K562 (cell line): ENCODE data around the gene RALY. TPM values are rescaled to one million over a fixed set of nuclear protein-coding genes. Genes with fewer than 3 reads are reported as not detected.

Experiments used
- ATAC-seq: fragments of 200-7000 bp; cut with Tn5 transposase; 3 replicates; pipeline ENCODE4 v1.9.1; 2020; ENCODE audit warnings: moderate library complexity
- BruUV-seq: library from RNA; stranded (reverse); fragments of 400-500 nt; replicated peaks from 2 replicates; lab custom pipeline; 2021; lab: Mats Ljungman, UMichigan
- CTCF ChIA-PET: fragments of 300-600 bp; formaldehyde crosslinking; extraction: SDS; loops from one replicate; lab custom pipeline; 2021; ENCODE audit warnings: low intra/inter-chr PET ratio; lab: Yijun Ruan, JAX
- POLR2A ChIA-PET: fragments of 300-600, 350-650 bp; sonication (Branson Sonifier 250); formaldehyde crosslinking; extraction: SDS; loops from one replicate; lab custom pipeline; 2021; ENCODE audit warnings: antibody characterized with exemption, inconsistent platforms; lab: Yijun Ruan, JAX
- DNase-seq, 4 experiments: peaks; one replicate each; pipeline versions ENCODE4 v3.0.0 to v3.0.0-alpha.2; 2011 to 2018; ENCODE audit warnings: low spot score in 3 of 4, mixed read lengths in 3 of 4; ENCODE audit errors: extremely low read depth in 1 of 4
- FAIRE-seq: peaks from 2 replicates; lab custom pipeline; 2011; peaks lifted over from hg19 to GRCh38; lab: Jason Lieb, UNC
- H2AFZ ChIP-seq: 2 replicates; pipeline ENCODE4 v1.6.0; 2011; ENCODE audit warnings: low read depth, low read length, control low read depth, inconsistent platforms
- H3K27ac ChIP-seq: fragments of 200-600 bp; 3 replicates; pipeline ENCODE4 v1.8.0; 2011; ENCODE audit warnings: low read depth, mild to moderate bottlenecking, control low read depth, inconsistent platforms, low read length, moderate library complexity, mixed read lengths; ENCODE audit errors: extremely low read depth
- H3K27me3 ChIP-seq, 2 experiments: fragments of 300-600 bp in 1 of 2; 2 replicates in 1 of 2; 3 replicates in 1 of 2; pipeline versions ENCODE4 v1.6.0 to v1.8.0; 2011; ENCODE audit warnings: inconsistent platforms in 2 of 2, low read length in 2 of 2, mild to moderate bottlenecking in 1 of 2, mixed read lengths in 1 of 2, moderate library complexity in 1 of 2; ENCODE audit not compliant: control insufficient read depth in 2 of 2, insufficient read depth in 2 of 2
- H3K36me3 ChIP-seq: fragments of 300-600 bp; 3 replicates; pipeline ENCODE4 v1.8.0; 2011; ENCODE audit warnings: mild to moderate bottlenecking, low read length, inconsistent platforms; ENCODE audit not compliant: control insufficient read depth, insufficient read depth
- H3K4me1 ChIP-seq, 2 experiments: fragments of 200-600 bp in 1 of 2; replicated peaks in 1 of 2; 2 replicates in 1 of 2; 3 replicates in 1 of 2; pipeline versions ENCODE4 v1.5.1 to v1.8.0; 2011; ENCODE audit warnings: inconsistent platforms in 2 of 2, low read length in 2 of 2, mild to moderate bottlenecking in 1 of 2, mixed read lengths in 1 of 2, moderate library complexity in 1 of 2; ENCODE audit not compliant: control insufficient read depth in 2 of 2, insufficient read depth in 2 of 2
- H3K4me2 ChIP-seq: 2 replicates; pipeline ENCODE4 v1.6.1; 2011; ENCODE audit warnings: low read length, control low read depth, inconsistent platforms, mixed read lengths; ENCODE audit not compliant: insufficient read depth
- H3K4me3 ChIP-seq: fragments of 200-600 bp; sonication (generic), shearing (Covaris generic); 2 replicates; pipeline ENCODE4 v1.5.1; 2016; ENCODE audit warnings: control low read depth, inconsistent platforms
- H3K79me2 ChIP-seq: fragments of 200-600 bp; 3 replicates; pipeline ENCODE4 v1.8.0; 2011; ENCODE audit warnings: low read length, inconsistent platforms; ENCODE audit not compliant: control insufficient read depth, insufficient read depth
- H3K9ac ChIP-seq, 2 experiments: 2 replicates each; pipeline versions ENCODE4 v1.6.0 to v1.6.1; 2011; ENCODE audit warnings: low read depth in 2 of 2, low read length in 2 of 2, control low read depth in 1 of 2, inconsistent platforms in 1 of 2, mild to moderate bottlenecking in 1 of 2, mixed read lengths in 1 of 2; ENCODE audit not compliant: insufficient read depth in 1 of 2
- H3K9me1 ChIP-seq: one replicate; pipeline ENCODE4 v1.6.0; 2011; ENCODE audit warnings: inconsistent platforms, mild to moderate bottlenecking, low read length, moderate library complexity; ENCODE audit not compliant: control insufficient read depth, insufficient read depth
- H3K9me3 ChIP-seq: replicated peaks from 2 replicates; pipeline ENCODE4 v1.5.1; 2011; ENCODE audit warnings: low read depth, low read length, inconsistent platforms; ENCODE audit not compliant: control insufficient read depth, insufficient read depth
- H4K20me1 ChIP-seq: replicated peaks from 2 replicates; pipeline ENCODE4 v1.6.1; 2011; ENCODE audit warnings: low read length, inconsistent platforms, mixed read lengths; ENCODE audit not compliant: control insufficient read depth, insufficient read depth
- BCL6 ChIP-seq: fragments of 250-450 bp; sonication (Bioruptor Pico); IDR thresholded peaks from 2 replicates; pipeline ENCODE4 v1.4.0; 2020
- CBFB ChIP-seq: sonication (generic); formaldehyde crosslinking; IDR thresholded peaks from 2 replicates; pipeline ENCODE4 v1.4.0; 2020; ENCODE audit warnings: mild to moderate bottlenecking, missing genetic modification reagents
- GABPB1 ChIP-seq: sonication (generic); formaldehyde crosslinking; IDR thresholded peaks from 2 replicates; pipeline ENCODE4 v1.8.0; 2022; ENCODE audit warnings: mild to moderate bottlenecking, missing genetic modification reagents
- NR2F6 ChIP-seq: fragments of 450-650 bp; formaldehyde crosslinking; IDR thresholded peaks from 2 replicates; pipeline ENCODE4 v1.4.0; 2020; ENCODE audit warnings: mild to moderate bottlenecking
- RBFOX2 ChIP-seq: fragments of 200-400 bp; formaldehyde crosslinking; IDR thresholded peaks from 2 replicates; pipeline ENCODE4 v1.6.1; 2017; ENCODE audit warnings: low read depth, mild to moderate bottlenecking, low read length, moderate library complexity
- RCOR1 ChIP-seq, 2 experiments: IDR thresholded peaks; 2 replicates each; pipeline ENCODE4 v1.6.1; 2012; ENCODE audit warnings: low read depth in 2 of 2, low read length in 2 of 2, borderline replicate concordance in 1 of 2, improper control_type of control experiment in 1 of 2
- TAL1 ChIP-seq: fragments of 450-650 bp; IDR thresholded peaks from 2 replicates; pipeline ENCODE4 v1.6.1; 2016; ENCODE audit warnings: mild to moderate bottlenecking
- TGIF2 ChIP-seq: sonication (generic); formaldehyde crosslinking; IDR thresholded peaks from 2 replicates; pipeline ENCODE4 v1.8.1; 2022; ENCODE audit warnings: mild to moderate bottlenecking, missing genetic modification reagents, moderate library complexity
- ZBTB43 ChIP-seq: sonication (generic); formaldehyde crosslinking; IDR thresholded peaks from 2 replicates; pipeline ENCODE4 v1.8.0; 2023; ENCODE audit warnings: mild to moderate bottlenecking, missing genetic modification reagents
- WGBS: fragments of 100-300 bp; shearing (Covaris generic); methylation state at CpG from one replicate; pipeline ENCODE4 v1.1.6; 2016; ENCODE audit warnings: low coverage, mixed read lengths; ENCODE audit not compliant: insufficient coverage; ENCODE audit errors: missing lambda C conversion rate; 5-methylcytosine and 5-hydroxymethylcytosine counted together
- in situ Hi-C: fragments of 300-500 bp; cut with MboI; formaldehyde crosslinking; loops from 4 replicates; pipeline ENCODE4 v1.15.0; 2018; ENCODE audit warnings: inconsistent platforms, mixed read lengths
- intact Hi-C: fragments of 100-400 bp; cut with micrococcal nuclease; formaldehyde crosslinking; loops from 2 replicates; pipeline ENCODE4 v1.14.2; 2022
- polyA plus RNA-seq, 8 experiments: library from polyadenylated mRNA; depleted of rRNA in 4 of 8; stranded (reverse) in 5 of 8; unstranded in 3 of 8; fragments of >200 nt; fragmentation: Nextera tagmentation in 2 of 8; fragmentation: Illumina TruSeq in 1 of 8; extraction: Ambion mirVana in 2 of 8; extraction: Trizol in 1 of 8; gene quantifications; 2 replicates each; pipeline versions ENCODE4 v1.2.1 to v1.2.3, GENCODE V29; 2011 to 2014; ENCODE audit warnings: inconsistent platforms in 1 of 8, missing spikeins in 1 of 8
- total RNA-seq, 7 experiments: library from RNA; depleted of rRNA in 6 of 7; stranded (reverse); fragments of >200 nt in 6 of 7; fragmentation: Illumina TruSeq in 2 of 7; extraction: Trizol in 2 of 7; gene quantifications; 2 replicates each; pipeline versions ENCODE4 v1.2.1 to v1.2.3, GENCODE V29; 2011 to 2021; ENCODE audit warnings: low replicate concordance in 1 of 7

RALY gene
- total and polyA plus RNA-seq, 9 of the 15 experiments (the other 6 are each of a cell fraction or from before 2014, with no cell fraction given): 0.80 to 207 (median 128) TPM

GRCh38 chr20:34111702-34112599 lies 118.2 kb downstream of the RALY start, which contains the start of gene EIF2S2 (continued):
- peak; percentile 85 for TF ChIP-seq GABPB1 (CRISPR knock-in tag)
- TF ChIP-seq CBFB (CRISPR knock-in tag): no peak
- TF ChIP-seq RCOR1 (IDR thresholded peaks at IDR 0.05; ENCODE audit: borderline replicate concordance in 1 of 2, low read depth in 2 of 2, low read length in 2 of 2): no peak; a peak in 1 of 4 replicates

GRCh38 chr20:34112600-34113101 lies 118.9 kb downstream of the RALY start:
- H3K36me3 ChIP-seq: peaks cover 36% of the 10 kb centered on the region
- in situ Hi-C loops: no loop called here
- no peaks in the 10 kb centered on the region for H3K9me1 ChIP-seq
- ATAC-seq (peak; percentile 23), DNase-seq (peak in 2 of 4 experiments; percentile 46 to 61), FAIRE-seq (no peak)
- 3% methylated on average over 18 of the region's 18 CpGs for WGBS
- H3K27me3 ChIP-seq: no peaks in the 10 kb centered on the region
- H3K4me1 ChIP-seq: peaks cover 17 to 21% of the 10 kb centered on the region in 2 experiments; a peak in 4 of 5 replicates
- ChIA-PET POLR2A (interaction anchor here (0.6 to 2.8 kb wide), 26 partner anchors 9 to 708 kb away, joined by 3 to 32 read pairs (median 4); partner anchors contain the start of genes CHMP4B and RALY), CTCF (interaction anchor here (1.2 kb wide), 1 partner anchor 27 kb away, joined by 3 read pairs; no protein-coding TSS in a partner anchor)
- H2AFZ ChIP-seq: peak overlapping the region; percentile 94
- H3K4me3 ChIP-seq: peak overlapping the region; percentile 99
- H4K20me1 ChIP-seq: peaks cover 37% of the 10 kb centered on the region
- H3K9me3 ChIP-seq: no peaks in the 10 kb centered on the region
- peak overlapping the region; percentile 99 for H3K27ac ChIP-seq
- peaks cover 45% of the 10 kb centered on the region for H3K79me2 ChIP-seq
- TSS peak; percentile 99 for BruUV-seq
- H3K4me2 ChIP-seq: peak overlapping the region; percentile 99
- peak overlapping the region; percentile 100 for H3K9ac ChIP-seq
- intact Hi-C loops: no loop called here
- TF ChIP-seq ZBTB43 (CRISPR knock-in tag): no peak
- no peak for TF ChIP-seq TGIF2 (CRISPR knock-in tag)
- TF ChIP-seq NR2F6: no peak
- TF ChIP-seq BCL6 (CRISPR knock-in tag): no peak
- TF ChIP-seq RBFOX2: no peak
- no peak for TF ChIP-seq TAL1
